Fibroblast of lung (primary cell): Measurements from ENCODE around the gene KRT37.

ENCODE experiments used
- CTCF ChIP-seq, 2 donors: IDR thresholded peaks in 1 of 2; conservative IDR thresholded peaks in 1 of 2; 1 replicate in 1 of 2; 2 replicates in 1 of 2; pipeline ENCODE4 v1.5.1; 2011 to 2012; ENCODE audit warnings: low read length in 2 of 2, control low read depth in 1 of 2, inconsistent platforms in 1 of 2, low read depth in 1 of 2, mild to moderate bottlenecking in 1 of 2
- EZH2 ChIP-seq: IDR thresholded peaks from 2 replicates; pipeline ENCODE4 v1.5.1; 2012; ENCODE audit warnings: low read length, control low read depth, mild to moderate bottlenecking; ENCODE audit errors: missing control alignments

DNA sequence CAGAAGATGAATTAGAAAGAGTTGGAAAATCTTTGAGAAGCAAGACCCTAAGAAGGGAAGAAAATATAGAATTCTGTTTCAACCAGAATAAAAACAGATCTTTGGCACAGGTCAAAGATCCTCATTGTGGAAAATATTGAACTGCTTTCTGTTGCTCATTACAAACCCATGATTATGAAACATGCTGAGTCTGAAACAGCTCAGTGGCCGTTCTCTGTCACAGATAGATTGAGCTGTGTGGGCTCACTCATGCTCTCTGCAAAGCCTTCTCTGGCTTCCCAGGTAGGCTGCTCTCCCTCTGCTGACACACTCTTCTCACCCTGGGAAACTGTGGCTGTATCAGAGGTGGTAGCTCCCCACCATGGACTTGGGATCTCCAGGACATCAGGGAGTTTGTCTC is 19.8 kb upstream of the KRT37 start:
- TF ChIP-seq EZH2, result no peak
- no peak for TF ChIP-seq CTCF (conservative IDR thresholded peaks at IDR 0.05 in 1 of 2, IDR thresholded peaks at IDR 0.05 in 1 of 2; ENCODE audit: low read depth in 1 of 2, low read length in 2 of 2)
